ENCODE data around the gene EXOC3L4.

- TF ChIP-seq POLR2A (IDR thresholded peaks at IDR 0.05; ENCODE audit: low read length), result no peak
- TF ChIP-seq GATA1 (IDR thresholded peaks at IDR 0.05; ENCODE audit: low read depth, low read length), result no peak
Measured at GRCh38 chr14:103070263-103070885, 24.2 kb upstream of the EXOC3L4 start.
